GM08714 (cell line): ENCODE data around the gene YARS2.
A peak's percentile ranks its signal among the peaks of the same experiment; 100 is the strongest.
"Not testable (repeated sequence)": the region's sequence is repeated elsewhere in the genome, so short reads cannot be mapped to it uniquely, and the experiment has no call there.

Source experiments
- H3K4me3 ChIP-seq: fragments of 200-500 bp; sonication (Bioruptor generic); 2 replicates; pipeline ENCODE4 v1.5.1; 2014; ENCODE audit warnings: mild to moderate bottlenecking, low read length, inconsistent platforms
- ZNF274 ChIP-seq: IDR thresholded peaks from 2 replicates; pipeline ENCODE4 v1.6.1; 2012; ENCODE audit warnings: mild to moderate bottlenecking, low read depth, low read length

YARS2 gene

GRCh38 chr12:32765906-32766305, 10.2 kb upstream of the YARS2 start:
- no peak overlapping the region for H3K4me3 ChIP-seq
- no peak for TF ChIP-seq ZNF274

GRCh38 chr12:32761716-32762115, 6.0 kb upstream of the YARS2 start:
- no peak for TF ChIP-seq ZNF274
- no peak overlapping the region for H3K4me3 ChIP-seq

GRCh38 chr12:32757157-32757556, 1.5 kb upstream of the YARS2 start:
- H3K4me3 ChIP-seq = no peak overlapping the region
- no peak for TF ChIP-seq ZNF274

GRCh38 chr12:32756476-32757066, 874 bp upstream of the YARS2 start:
- no peak for TF ChIP-seq ZNF274
- peak overlapping the region; percentile 83; the same call in 1 of the 2 replicates for H3K4me3 ChIP-seq

GRCh38 chr12:32755051-32755653, 545 bp downstream of the YARS2 start:
- no peak for TF ChIP-seq ZNF274
- H3K4me3 ChIP-seq = peak overlapping the region; percentile 83

GRCh38 chr12:32754111-32754510, 1.6 kb downstream of the YARS2 start:
- no peak for TF ChIP-seq ZNF274
- peak overlapping the region; percentile 83 for H3K4me3 ChIP-seq

- peak overlapping the region; percentile 83; the same call in 1 of the 2 replicates for H3K4me3 ChIP-seq
- no peak for TF ChIP-seq ZNF274
Observed at GRCh38 chr12:32753605-32754004, 2.1 kb downstream of the YARS2 start.

GRCh38 chr12:32743264-32743663, 12.4 kb downstream of the YARS2 start:
- TF ChIP-seq ZNF274 = no peak
- no peak overlapping the region for H3K4me3 ChIP-seq

GRCh38 chr12:32742133-32742532, 13.6 kb downstream of the YARS2 start:
- no peak overlapping the region for H3K4me3 ChIP-seq
- no peak for TF ChIP-seq ZNF274

- no peak for TF ChIP-seq ZNF274
- no peak overlapping the region for H3K4me3 ChIP-seq
Observed at GRCh38 chr12:32739279-32739678, 16.4 kb downstream of the YARS2 start.

GRCh38 chr12:32737715-32738114, 18.0 kb downstream of the YARS2 start:
- no peak for TF ChIP-seq ZNF274
- H3K4me3 ChIP-seq = no peak overlapping the region

- no peak overlapping the region for H3K4me3 ChIP-seq
- no peak for TF ChIP-seq ZNF274
Observed at GRCh38 chr12:32736445-32736844, 19.3 kb downstream of the YARS2 start.

- TF ChIP-seq ZNF274 = no peak
Observed at GRCh38 chr12:32734952-32735351, 20.7 kb downstream of the YARS2 start.

GRCh38 chr12:32727237-32727636, 28.5 kb downstream of the YARS2 start:
- H3K4me3 ChIP-seq = no peak overlapping the region
- TF ChIP-seq ZNF274 = no peak

More at GRCh38 chr12:32734952-32735351, 20.7 kb downstream of the YARS2 start:
- H3K4me3 ChIP-seq = no peak overlapping the region

GRCh38 chr12:32726286-32726685, 29.4 kb downstream of the YARS2 start:
- no peak for TF ChIP-seq ZNF274
- H3K4me3 ChIP-seq = no peak overlapping the region

- not testable (repeated sequence) for H3K4me3 ChIP-seq
Observed at GRCh38 chr12:32725308-32725707, 30.4 kb downstream of the YARS2 start.
